Erythroblast (primary cell): ENCODE data around the gene CORIN.

Experiments used
- GATA1 ChIP-seq: IDR thresholded peaks from 2 replicates; pipeline ENCODE4 v1.6.1; 2011; ENCODE audit warnings: low read depth, mild to moderate bottlenecking, control low read depth, low read length, moderate library complexity
- POLR2A ChIP-seq: IDR thresholded peaks from 2 replicates; pipeline ENCODE4 v1.6.1; 2011; ENCODE audit warnings: mild to moderate bottlenecking, low read length

- TF ChIP-seq POLR2A (no peak), GATA1 (no peak)
Observed at GRCh38 chr4:47876310-47876709, 38.4 kb upstream of the CORIN start.
